ENCODE results near the gene UNC45B. TPM values are rescaled to one million over a fixed set of nuclear protein-coding genes. Genes with fewer than 3 reads are reported as not detected.

UNC45B gene
- total RNA-seq, 1 experiment from 2014 or later = 0.22 TPM

GRCh38 chr17:35191001-35191695 lies 43.5 kb downstream of the UNC45B start:
- H4K20me1 ChIP-seq (ENCODE audit: control insufficient read depth, insufficient read depth, insufficient read length) = no peaks in the 10 kb centered on the region
- no peak for TF ChIP-seq CTCF (conservative IDR thresholded peaks at IDR 0.05)
- DNase-seq = no peak
- H3K9me3 ChIP-seq (ENCODE audit: control insufficient read depth, low read depth, low read length) = no peaks in the 10 kb centered on the region
- H3K18ac ChIP-seq (ENCODE audit: insufficient read length, low read depth, low read length) = no peak overlapping the region
- WGBS (ENCODE audit: extremely low coverage, insufficient read length, low lambda C conversion rate) = no CpG with 5 or more reads among the region's 11 CpGs
- no peak overlapping the region for H4K8ac ChIP-seq (replicated peaks; ENCODE audit: insufficient read length, low read depth, low read length)
- no peaks in the 10 kb centered on the region for H3K79me1 ChIP-seq (ENCODE audit: insufficient read depth, low read depth, low read length, poor library complexity, severe bottlenecking)
- no peak overlapping the region for H2BK15ac ChIP-seq (ENCODE audit: low read depth, low read length)
- H3K79me2 ChIP-seq (ENCODE audit: insufficient read depth, low read length) = no peaks in the 10 kb centered on the region
- H3K23me2 ChIP-seq (ENCODE audit: insufficient read length, low read depth, low read length, poor library complexity, severe bottlenecking) = no peaks in the 10 kb centered on the region
- no peaks in the 10 kb centered on the region for H3K4me1 ChIP-seq (ENCODE audit: insufficient read depth, low read length)
- Mint-ChIP-seq H3K4me3 (no peak overlapping the region), H3K4me1 (no peaks in the 10 kb centered on the region), H3K36me3 (ENCODE audit: insufficient read depth in 1 of 3, low read depth in 3 of 3) (peaks cover 5 to 7% (median 5%) of the 10 kb centered on the region in 3 experiments), H3K9me3 (peaks cover 20 to 21% of the 10 kb centered on the region in 2 experiments), H3K27ac (no peak overlapping the region), H3K27me3 (ENCODE audit: low read depth) (peaks cover 4% of the 10 kb centered on the region)
- H3K27ac ChIP-seq (ENCODE audit: insufficient read length, low read depth, low read length) = no peak overlapping the region
- H3K14ac ChIP-seq (ENCODE audit: insufficient read depth, low read length) = no peak overlapping the region
- no peak overlapping the region for H2BK5ac ChIP-seq (ENCODE audit: insufficient read length, low read length)
- no peak overlapping the region for H3K56ac ChIP-seq (ENCODE audit: insufficient read length, low read depth, low read length)
- H2BK120ac ChIP-seq (ENCODE audit: low read depth, low read length, poor library complexity, severe bottlenecking) = no peak overlapping the region
- no peak overlapping the region for H2AFZ ChIP-seq (ENCODE audit: low read length)
- no peak overlapping the region for H3K23ac ChIP-seq (ENCODE audit: insufficient read length, low read depth, low read length)
- H4K5ac ChIP-seq (ENCODE audit: insufficient read length, low read depth, low read length) = no peak overlapping the region
- H2BK12ac ChIP-seq (ENCODE audit: insufficient read length, low read depth, low read length) = no peak overlapping the region
- no peak overlapping the region for H2BK20ac ChIP-seq (ENCODE audit: low read depth, low read length, poor library complexity, severe bottlenecking)
- H3K27me3 ChIP-seq (ENCODE audit: insufficient read depth, low read length) = no peaks in the 10 kb centered on the region
- H2AK5ac ChIP-seq (ENCODE audit: insufficient read length, low read length) = no peak overlapping the region
- no peak overlapping the region for H3T11ph ChIP-seq (ENCODE audit: low read length)
- no peak overlapping the region for H4K91ac ChIP-seq (ENCODE audit: insufficient read length, low read depth, low read length)
- no peak overlapping the region for H3K9ac ChIP-seq (ENCODE audit: extremely low read depth, insufficient read length, low read length)
- H3K4ac ChIP-seq (ENCODE audit: low read depth, low read length) = no peak overlapping the region
- H3K4me2 ChIP-seq (ENCODE audit: insufficient read depth, insufficient read length, low read length) = no peak overlapping the region

Measured in H9 (cell line).